Measurements from ENCODE around the gene ANTXR1.

DNA sequence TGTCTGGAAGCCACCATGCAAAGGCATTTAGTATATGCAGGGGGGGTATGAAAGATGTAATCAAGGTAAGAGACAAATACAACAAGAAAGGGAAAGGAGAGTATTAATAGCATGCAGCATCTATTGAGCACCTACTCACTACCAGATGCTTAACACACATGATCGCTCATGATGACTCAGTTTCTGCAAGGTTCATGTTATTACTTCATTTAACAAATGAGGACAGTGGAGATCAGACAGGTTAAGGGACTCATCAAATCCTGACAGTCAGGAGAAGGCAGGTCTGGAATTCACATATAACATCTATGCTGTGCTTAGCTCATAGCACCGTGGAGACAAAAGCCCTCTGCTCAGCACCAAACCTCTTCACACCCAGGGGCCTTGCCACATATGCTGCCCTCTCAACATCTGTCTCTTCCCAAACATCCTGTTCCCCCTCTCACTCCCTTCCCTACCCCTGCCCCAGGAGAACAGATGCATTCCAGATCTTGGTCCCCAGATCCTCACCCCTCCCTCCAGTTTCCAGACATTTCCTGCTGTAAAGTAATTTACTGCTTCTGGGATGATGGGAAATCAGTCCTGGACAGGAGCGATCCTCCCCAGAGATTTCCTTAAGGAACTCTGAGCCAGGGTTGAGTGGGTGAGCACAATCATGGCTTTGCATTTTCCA, 155.3 kb downstream of the ANTXR1 start:
- TF ChIP-seq CTCF (IDR thresholded peaks at IDR 0.05) (no peak), POLR2A (IDR thresholded peaks at IDR 0.05) (no peak)
